Colonic mucosa (tissue), 4 donors: ENCODE measurements around the gene TSPAN2. TPM values are rescaled to one million over a fixed set of nuclear protein-coding genes. Genes with fewer than 3 reads are reported as not detected.
A peak's percentile ranks its signal among the peaks of the same experiment; 100 is the strongest.

ENCODE experiments used
- DNase-seq: peaks from one replicate; pipeline ENCODE4 v3.0.0-alpha.2; 2020
- H3K27ac ChIP-seq: fragments of 200-600 bp; one replicate; pipeline ENCODE4 v1.8.0; 2021
- H3K27me3 ChIP-seq: fragments of 200-600 bp; one replicate; pipeline ENCODE4 v1.8.0; 2021
- H3K36me3 ChIP-seq: fragments of 200-600 bp; one replicate; pipeline ENCODE4 v1.8.0; 2021
- H3K4me1 ChIP-seq: fragments of 200-600 bp; one replicate; pipeline ENCODE4 v1.8.0; 2021; ENCODE audit warnings: mild to moderate bottlenecking
- H3K4me3 ChIP-seq: fragments of 200-600 bp; one replicate; pipeline ENCODE4 v1.8.0; 2021
- H3K9ac ChIP-seq, 2 donors: one replicate each; pipeline ENCODE4 v1.7.0; 2013; ENCODE audit warnings: control low read depth in 2 of 2, low read depth in 2 of 2, low read length in 2 of 2
- H3K9me3 ChIP-seq: fragments of 200-600 bp; one replicate; pipeline ENCODE4 v1.8.0; 2021
- intact Hi-C: fragments of 100-400 bp; cut with DNase I; formaldehyde crosslinking; loops from one replicate; pipeline ENCODE4 v1.14.1; 2022
- total RNA-seq, 2 donors: library from RNA; stranded (reverse); fragmentation: NEBNext Ultra II Directional in 1 of 2; extraction: Animal tissue kit (Norgen Biotek cat#: 25700) in 1 of 2; gene quantifications; one replicate each; pipeline ENCODE4 v1.2.1, GENCODE V29; 2021
- TF ChIP-seq, protein P1 (sequence below): fragments of 200-600 bp; IDR thresholded peaks from one replicate; pipeline ENCODE4 v1.8.0; 2022; ENCODE audit warnings: antibody characterized with exemption, mild to moderate bottlenecking
- donor health status: healthy.
- donor health status: DM: no; HTN: no; CAD: no.
- donor health status: DM: no; HTN: no; CAD: no.

Gene TSPAN2
- total RNA-seq, 2 donors from 2014 or later: 2.1 to 14.6 TPM

DNA sequence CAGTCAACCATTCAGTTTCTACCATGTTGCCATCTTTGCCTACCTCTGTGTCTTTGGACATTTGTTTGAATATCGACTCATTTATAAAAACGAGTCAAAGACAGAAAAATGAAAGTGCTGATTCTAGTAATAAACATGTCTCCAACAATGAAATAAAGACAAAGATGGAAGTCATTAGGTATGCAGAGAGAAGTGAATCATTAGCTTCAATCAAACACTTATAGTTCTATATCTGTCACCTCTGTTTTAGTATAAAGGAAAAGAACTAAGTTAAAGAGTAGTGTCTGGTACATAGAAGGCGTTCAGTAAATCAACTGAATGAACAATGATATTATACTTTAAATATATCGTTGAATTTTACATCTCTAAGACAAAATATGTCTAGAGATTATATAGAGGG lies 1.7 kb upstream of the TSPAN2 start:
- no peak for DNase-seq
- intact Hi-C loops: no loop called here
- no peak overlapping the region for H3K27ac ChIP-seq

DNA sequence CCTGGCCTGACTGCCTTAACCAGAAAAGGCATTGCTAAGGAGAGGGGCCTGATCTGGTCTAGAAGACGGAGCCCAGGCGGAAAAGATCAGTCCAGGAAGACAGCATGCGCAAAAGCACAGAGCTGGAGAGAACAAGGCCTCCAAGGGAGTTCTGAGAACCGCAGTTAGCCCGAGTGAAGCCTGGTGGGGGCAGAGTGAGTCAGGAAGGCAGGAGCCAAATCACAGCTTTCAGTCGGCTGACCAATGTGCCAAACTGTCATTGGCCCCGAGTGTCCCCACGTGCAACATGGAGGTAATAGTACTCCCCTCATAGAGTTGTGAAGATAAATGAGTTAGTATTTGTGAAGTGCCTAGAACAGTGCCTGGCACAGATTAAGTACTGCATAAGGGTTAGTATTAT lies 1.2 kb upstream of the TSPAN2 start:
- H3K4me1 ChIP-seq: no peaks in the 10 kb centered on the region
- H3K9me3 ChIP-seq: no peaks in the 10 kb centered on the region
- intact Hi-C loops: no loop called here
- no peaks in the 10 kb centered on the region for H3K27me3 ChIP-seq
- H3K36me3 ChIP-seq: no peaks in the 10 kb centered on the region
- H3K27ac ChIP-seq: peak overlapping the region; percentile 13
- TF ChIP-seq, protein P1, sequence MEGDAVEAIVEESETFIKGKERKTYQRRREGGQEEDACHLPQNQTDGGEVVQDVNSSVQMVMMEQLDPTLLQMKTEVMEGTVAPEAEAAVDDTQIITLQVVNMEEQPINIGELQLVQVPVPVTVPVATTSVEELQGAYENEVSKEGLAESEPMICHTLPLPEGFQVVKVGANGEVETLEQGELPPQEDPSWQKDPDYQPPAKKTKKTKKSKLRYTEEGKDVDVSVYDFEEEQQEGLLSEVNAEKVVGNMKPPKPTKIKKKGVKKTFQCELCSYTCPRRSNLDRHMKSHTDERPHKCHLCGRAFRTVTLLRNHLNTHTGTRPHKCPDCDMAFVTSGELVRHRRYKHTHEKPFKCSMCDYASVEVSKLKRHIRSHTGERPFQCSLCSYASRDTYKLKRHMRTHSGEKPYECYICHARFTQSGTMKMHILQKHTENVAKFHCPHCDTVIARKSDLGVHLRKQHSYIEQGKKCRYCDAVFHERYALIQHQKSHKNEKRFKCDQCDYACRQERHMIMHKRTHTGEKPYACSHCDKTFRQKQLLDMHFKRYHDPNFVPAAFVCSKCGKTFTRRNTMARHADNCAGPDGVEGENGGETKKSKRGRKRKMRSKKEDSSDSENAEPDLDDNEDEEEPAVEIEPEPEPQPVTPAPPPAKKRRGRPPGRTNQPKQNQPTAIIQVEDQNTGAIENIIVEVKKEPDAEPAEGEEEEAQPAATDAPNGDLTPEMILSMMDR: no peak
- H3K9ac ChIP-seq: peak overlapping the region in 1 of 2 donors; percentile 14
- H3K4me3 ChIP-seq: no peak overlapping the region
- no peak for DNase-seq

More for the DNA sequence above, 1.7 kb upstream of the TSPAN2 start:
- no peak overlapping the region for H3K9ac ChIP-seq
- no peaks in the 10 kb centered on the region for H3K9me3 ChIP-seq
- no peak overlapping the region for H3K4me3 ChIP-seq
- no peaks in the 10 kb centered on the region for H3K4me1 ChIP-seq
- TF ChIP-seq, protein P1: no peak
- no peaks in the 10 kb centered on the region for H3K36me3 ChIP-seq
- no peaks in the 10 kb centered on the region for H3K27me3 ChIP-seq

DNA sequence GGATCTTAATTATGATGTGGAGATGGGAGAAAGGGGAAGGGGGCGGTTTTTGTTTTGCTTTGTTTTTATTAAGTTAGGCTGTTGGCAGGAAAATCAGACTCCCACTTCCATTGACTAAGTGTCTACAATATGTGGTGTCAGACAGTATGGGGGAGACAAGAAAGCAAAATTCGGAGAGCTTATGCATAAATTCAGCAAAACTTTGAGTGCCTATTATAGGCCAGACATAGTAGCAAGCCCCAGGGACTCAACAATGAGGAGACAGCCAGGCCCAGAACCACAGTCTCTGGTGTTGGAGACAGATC lies 835 bp upstream of the TSPAN2 start:
- H3K36me3 ChIP-seq: no peaks in the 10 kb centered on the region
- no peaks in the 10 kb centered on the region for H3K27me3 ChIP-seq
- TF ChIP-seq, protein P1: no peak
- H3K27ac ChIP-seq: peak overlapping the region; percentile 13
- DNase-seq: no peak
- H3K9me3 ChIP-seq: no peaks in the 10 kb centered on the region
- H3K9ac ChIP-seq: peak overlapping the region in 1 of 2 donors; percentile 29
- intact Hi-C loops: no loop called here
- peak overlapping the region; percentile 69 for H3K4me3 ChIP-seq
- no peaks in the 10 kb centered on the region for H3K4me1 ChIP-seq

DNA sequence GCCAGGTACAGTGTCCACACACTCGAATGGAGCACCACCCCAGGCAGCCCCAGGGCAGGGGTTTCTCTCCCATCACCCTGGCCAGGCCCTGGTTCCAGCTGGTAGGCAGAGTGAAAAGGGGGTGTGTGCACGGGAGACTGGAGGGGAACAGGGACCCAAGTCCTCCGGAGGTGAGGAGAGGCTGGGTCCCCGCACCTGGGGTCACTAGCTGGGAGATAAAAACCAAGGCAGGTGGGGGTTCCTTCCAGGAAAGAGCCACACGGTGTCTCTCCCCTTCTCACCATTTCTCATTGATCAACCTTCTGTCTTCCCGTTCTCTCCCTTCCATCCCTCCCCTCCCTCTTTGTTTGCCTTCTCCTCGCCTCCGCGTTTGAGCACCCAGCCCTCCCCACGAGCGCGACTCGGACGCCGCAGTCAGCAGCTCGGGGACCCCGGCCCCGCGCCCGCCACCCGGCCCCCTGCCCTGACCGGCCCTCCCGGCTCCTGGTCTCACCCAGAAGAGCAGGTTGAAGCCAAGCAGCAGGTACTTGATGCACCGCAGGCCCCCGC lies 358 bp downstream of the TSPAN2 start:
- peak overlapping the region; percentile 52 for H3K27ac ChIP-seq
- TF ChIP-seq, protein P1: no peak
- no peaks in the 10 kb centered on the region for H3K4me1 ChIP-seq
- no peak for DNase-seq
- H3K9me3 ChIP-seq: no peaks in the 10 kb centered on the region
- H3K4me3 ChIP-seq: peak overlapping the region; percentile 69
- H3K9ac ChIP-seq: peak overlapping the region; percentile 49 to 58
- intact Hi-C loops: no loop called here
- no peaks in the 10 kb centered on the region for H3K36me3 ChIP-seq
- no peaks in the 10 kb centered on the region for H3K27me3 ChIP-seq

DNA sequence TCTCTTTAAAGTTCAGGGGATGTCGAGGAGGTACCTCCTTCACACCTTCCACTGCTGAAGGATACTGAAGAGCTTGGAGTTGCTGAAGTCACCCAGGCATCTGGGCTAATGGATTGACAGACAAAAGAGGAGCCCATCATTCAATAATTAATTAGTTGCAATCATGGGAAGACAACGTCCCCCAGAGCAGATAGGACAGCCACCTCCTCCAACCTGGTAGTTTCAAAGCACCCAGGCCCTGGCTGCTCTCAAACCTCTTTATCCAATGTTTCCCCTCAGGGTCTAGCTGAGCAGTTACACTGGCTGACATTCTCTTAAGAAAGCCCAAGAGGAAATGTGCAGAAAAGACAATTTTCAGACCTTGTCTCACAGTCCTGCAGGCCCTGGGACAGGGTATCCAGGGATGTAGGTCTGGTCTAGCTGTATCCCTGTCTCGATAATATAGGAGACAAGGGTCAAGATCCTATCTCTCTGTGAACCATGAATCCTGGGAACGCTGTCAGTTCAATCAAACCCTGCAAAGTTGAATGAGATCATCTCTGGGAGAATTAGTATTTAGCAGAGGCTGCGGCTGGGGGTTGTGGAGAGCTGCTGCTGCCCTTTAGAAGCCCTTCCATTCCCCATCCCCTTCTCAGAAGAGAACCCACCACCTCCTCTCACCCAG lies 1.1 kb downstream of the TSPAN2 start:
- H3K27me3 ChIP-seq: no peaks in the 10 kb centered on the region
- H3K4me1 ChIP-seq: no peaks in the 10 kb centered on the region
- intact Hi-C loops: no loop called here
- H3K4me3 ChIP-seq: peak overlapping the region; percentile 69
- TF ChIP-seq, protein P1: no peak
- H3K9ac ChIP-seq: no peak overlapping the region
- H3K27ac ChIP-seq: peak overlapping the region; percentile 52
- H3K9me3 ChIP-seq: no peaks in the 10 kb centered on the region
- no peaks in the 10 kb centered on the region for H3K36me3 ChIP-seq
- no peak for DNase-seq
